ENCODE measurements around the gene GDF7. TPM values are rescaled to one million over a fixed set of nuclear protein-coding genes. Genes with fewer than 3 reads are reported as not detected.
A peak's percentile ranks its signal among the peaks of the same experiment; 100 is the strongest.

The GDF7 gene
- total and polyA plus RNA-seq, 2 of the 8 experiments (the other 6 are each of a cell fraction or from before 2014, with no cell fraction given): 0.04 to 0.06 TPM

GRCh38 chr2:20650877-20651730, 15.8 kb upstream of the GDF7 start, which contains the start of gene HS1BP3 (continued):
- TF ChIP-seq RAD21 (IDR thresholded peaks at IDR 0.05 in 1 of 2, conservative IDR thresholded peaks at IDR 0.05 in 1 of 2; ENCODE audit: low read depth in 2 of 2, low read length in 2 of 2): peak; percentile 49 to 76
- TF ChIP-seq GTF2F1 (IDR thresholded peaks at IDR 0.05; ENCODE audit: borderline replicate concordance, low read depth, low read length): no peak
- TF ChIP-seq POU5F1 (IDR thresholded peaks at IDR 0.05; ENCODE audit: low read depth, low read length): no peak
- TF ChIP-seq FOSL1 (IDR thresholded peaks at IDR 0.05; ENCODE audit: insufficient read depth, low read depth, low read length): no peak
- no peak for TF ChIP-seq HDAC6 (IDR thresholded peaks at IDR 0.05; ENCODE audit: low read depth, low read length)
- TF ChIP-seq TAF1 (IDR thresholded peaks at IDR 0.05; ENCODE audit: low read depth, low read length): no peak; the same call in 1 of the 2 replicates
- TF ChIP-seq SP1 (IDR thresholded peaks at IDR 0.05; ENCODE audit: low read depth, low read length): no peak
- TF ChIP-seq, protein P1, sequence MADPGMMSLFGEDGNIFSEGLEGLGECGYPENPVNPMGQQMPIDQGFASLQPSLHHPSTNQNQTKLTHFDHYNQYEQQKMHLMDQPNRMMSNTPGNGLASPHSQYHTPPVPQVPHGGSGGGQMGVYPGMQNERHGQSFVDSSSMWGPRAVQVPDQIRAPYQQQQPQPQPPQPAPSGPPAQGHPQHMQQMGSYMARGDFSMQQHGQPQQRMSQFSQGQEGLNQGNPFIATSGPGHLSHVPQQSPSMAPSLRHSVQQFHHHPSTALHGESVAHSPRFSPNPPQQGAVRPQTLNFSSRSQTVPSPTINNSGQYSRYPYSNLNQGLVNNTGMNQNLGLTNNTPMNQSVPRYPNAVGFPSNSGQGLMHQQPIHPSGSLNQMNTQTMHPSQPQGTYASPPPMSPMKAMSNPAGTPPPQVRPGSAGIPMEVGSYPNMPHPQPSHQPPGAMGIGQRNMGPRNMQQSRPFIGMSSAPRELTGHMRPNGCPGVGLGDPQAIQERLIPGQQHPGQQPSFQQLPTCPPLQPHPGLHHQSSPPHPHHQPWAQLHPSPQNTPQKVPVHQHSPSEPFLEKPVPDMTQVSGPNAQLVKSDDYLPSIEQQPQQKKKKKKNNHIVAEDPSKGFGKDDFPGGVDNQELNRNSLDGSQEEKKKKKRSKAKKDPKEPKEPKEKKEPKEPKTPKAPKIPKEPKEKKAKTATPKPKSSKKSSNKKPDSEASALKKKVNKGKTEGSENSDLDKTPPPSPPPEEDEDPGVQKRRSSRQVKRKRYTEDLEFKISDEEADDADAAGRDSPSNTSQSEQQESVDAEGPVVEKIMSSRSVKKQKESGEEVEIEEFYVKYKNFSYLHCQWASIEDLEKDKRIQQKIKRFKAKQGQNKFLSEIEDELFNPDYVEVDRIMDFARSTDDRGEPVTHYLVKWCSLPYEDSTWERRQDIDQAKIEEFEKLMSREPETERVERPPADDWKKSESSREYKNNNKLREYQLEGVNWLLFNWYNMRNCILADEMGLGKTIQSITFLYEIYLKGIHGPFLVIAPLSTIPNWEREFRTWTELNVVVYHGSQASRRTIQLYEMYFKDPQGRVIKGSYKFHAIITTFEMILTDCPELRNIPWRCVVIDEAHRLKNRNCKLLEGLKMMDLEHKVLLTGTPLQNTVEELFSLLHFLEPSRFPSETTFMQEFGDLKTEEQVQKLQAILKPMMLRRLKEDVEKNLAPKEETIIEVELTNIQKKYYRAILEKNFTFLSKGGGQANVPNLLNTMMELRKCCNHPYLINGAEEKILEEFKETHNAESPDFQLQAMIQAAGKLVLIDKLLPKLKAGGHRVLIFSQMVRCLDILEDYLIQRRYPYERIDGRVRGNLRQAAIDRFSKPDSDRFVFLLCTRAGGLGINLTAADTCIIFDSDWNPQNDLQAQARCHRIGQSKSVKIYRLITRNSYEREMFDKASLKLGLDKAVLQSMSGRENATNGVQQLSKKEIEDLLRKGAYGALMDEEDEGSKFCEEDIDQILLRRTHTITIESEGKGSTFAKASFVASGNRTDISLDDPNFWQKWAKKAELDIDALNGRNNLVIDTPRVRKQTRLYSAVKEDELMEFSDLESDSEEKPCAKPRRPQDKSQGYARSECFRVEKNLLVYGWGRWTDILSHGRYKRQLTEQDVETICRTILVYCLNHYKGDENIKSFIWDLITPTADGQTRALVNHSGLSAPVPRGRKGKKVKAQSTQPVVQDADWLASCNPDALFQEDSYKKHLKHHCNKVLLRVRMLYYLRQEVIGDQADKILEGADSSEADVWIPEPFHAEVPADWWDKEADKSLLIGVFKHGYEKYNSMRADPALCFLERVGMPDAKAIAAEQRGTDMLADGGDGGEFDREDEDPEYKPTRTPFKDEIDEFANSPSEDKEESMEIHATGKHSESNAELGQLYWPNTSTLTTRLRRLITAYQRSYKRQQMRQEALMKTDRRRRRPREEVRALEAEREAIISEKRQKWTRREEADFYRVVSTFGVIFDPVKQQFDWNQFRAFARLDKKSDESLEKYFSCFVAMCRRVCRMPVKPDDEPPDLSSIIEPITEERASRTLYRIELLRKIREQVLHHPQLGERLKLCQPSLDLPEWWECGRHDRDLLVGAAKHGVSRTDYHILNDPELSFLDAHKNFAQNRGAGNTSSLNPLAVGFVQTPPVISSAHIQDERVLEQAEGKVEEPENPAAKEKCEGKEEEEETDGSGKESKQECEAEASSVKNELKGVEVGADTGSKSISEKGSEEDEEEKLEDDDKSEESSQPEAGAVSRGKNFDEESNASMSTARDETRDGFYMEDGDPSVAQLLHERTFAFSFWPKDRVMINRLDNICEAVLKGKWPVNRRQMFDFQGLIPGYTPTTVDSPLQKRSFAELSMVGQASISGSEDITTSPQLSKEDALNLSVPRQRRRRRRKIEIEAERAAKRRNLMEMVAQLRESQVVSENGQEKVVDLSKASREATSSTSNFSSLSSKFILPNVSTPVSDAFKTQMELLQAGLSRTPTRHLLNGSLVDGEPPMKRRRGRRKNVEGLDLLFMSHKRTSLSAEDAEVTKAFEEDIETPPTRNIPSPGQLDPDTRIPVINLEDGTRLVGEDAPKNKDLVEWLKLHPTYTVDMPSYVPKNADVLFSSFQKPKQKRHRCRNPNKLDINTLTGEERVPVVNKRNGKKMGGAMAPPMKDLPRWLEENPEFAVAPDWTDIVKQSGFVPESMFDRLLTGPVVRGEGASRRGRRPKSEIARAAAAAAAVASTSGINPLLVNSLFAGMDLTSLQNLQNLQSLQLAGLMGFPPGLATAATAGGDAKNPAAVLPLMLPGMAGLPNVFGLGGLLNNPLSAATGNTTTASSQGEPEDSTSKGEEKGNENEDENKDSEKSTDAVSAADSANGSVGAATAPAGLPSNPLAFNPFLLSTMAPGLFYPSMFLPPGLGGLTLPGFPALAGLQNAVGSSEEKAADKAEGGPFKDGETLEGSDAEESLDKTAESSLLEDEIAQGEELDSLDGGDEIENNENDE (IDR thresholded peaks at IDR 0.05; ENCODE audit: insufficient replicate concordance, low read length): no peak
- no peak for TF ChIP-seq NRF1 (IDR thresholded peaks at IDR 0.05; ENCODE audit: low read depth, low read length)
- TF ChIP-seq TEAD4 (IDR thresholded peaks at IDR 0.05; ENCODE audit: low read depth, low read length): no peak; the same call in 1 of the 2 replicates

Measured in H1 (cell line).